T-helper 17 cell (primary cell): ENCODE measurements around the gene C16orf89. TPM values are rescaled to one million over a fixed set of nuclear protein-coding genes. Genes with fewer than 3 reads are reported as not detected.
"Not testable (repeated sequence)": the region's sequence is repeated elsewhere in the genome, so short reads cannot be mapped to it uniquely, and the experiment has no call there.

Experiments
- ATAC-seq: fragments of 150-1000 bp; cut with Tn5 transposase; 2 replicates; pipeline ENCODE4 v1.10.0; 2021; ENCODE audit warnings: mild to moderate bottlenecking, moderate library complexity
- DNase-seq, 3 donors: peaks; one replicate each; pipeline versions ENCODE4 v3.0.0 to v3.0.0-alpha.2; 2020 to 2021
- H3K9me3 ChIP-seq: one replicate; pipeline ENCODE4 v1.7.0; 2013; ENCODE audit warnings: low read length, mild to moderate bottlenecking; ENCODE audit not compliant: control insufficient read depth, poor library complexity, severe bottlenecking
- H3K27ac Mint-ChIP-seq: one replicate; pipeline ENCODE4 v1.8.0; 2022; ENCODE audit warnings: mild to moderate bottlenecking, moderate library complexity, mixed read lengths
- H3K27me3 Mint-ChIP-seq: one replicate; pipeline ENCODE4 v1.8.0; 2022; ENCODE audit warnings: mixed read lengths
- H3K36me3 Mint-ChIP-seq: one replicate; pipeline ENCODE4 v1.8.0; 2022; ENCODE audit warnings: low read depth, mixed read lengths
- H3K4me1 Mint-ChIP-seq: one replicate; pipeline ENCODE4 v1.8.0; 2022; ENCODE audit warnings: mild to moderate bottlenecking, mixed read lengths
- H3K4me3 Mint-ChIP-seq: one replicate; pipeline ENCODE4 v1.8.0; 2022; ENCODE audit warnings: mild to moderate bottlenecking, moderate library complexity, mixed read lengths
- total RNA-seq, 4 donors: library from RNA in 2 of 4; stranded (reverse) in 2 of 4; gene quantifications; one replicate each; pipeline ENCODE4 v1.2.3 and lab custom pipeline; 2022 to 2026

The C16orf89 gene
- total RNA-seq, 2 donors from 2014 or later, result not detected

- H3K27ac Mint-ChIP-seq, H3K9me3 ChIP-seq, DNase-seq, H3K27me3 Mint-ChIP-seq, H3K4me1 Mint-ChIP-seq, H3K4me3 Mint-ChIP-seq, ATAC-seq, H3K36me3 Mint-ChIP-seq: not testable (repeated sequence)
These were observed 28.0 kb upstream of the C16orf89 start for GRCh38 chr16:5093746-5094145.

GRCh38 chr16:5093081-5093480 is 27.3 kb upstream of the C16orf89 start:
- H3K36me3 Mint-ChIP-seq, H3K27ac Mint-ChIP-seq, H3K27me3 Mint-ChIP-seq, H3K4me3 Mint-ChIP-seq, H3K9me3 ChIP-seq, DNase-seq, ATAC-seq, H3K4me1 Mint-ChIP-seq: not testable (repeated sequence)

GRCh38 chr16:5090592-5090991 is 24.8 kb upstream of the C16orf89 start:
- ATAC-seq, H3K4me3 Mint-ChIP-seq, H3K27ac Mint-ChIP-seq, DNase-seq, H3K9me3 ChIP-seq, H3K4me1 Mint-ChIP-seq, H3K36me3 Mint-ChIP-seq, H3K27me3 Mint-ChIP-seq: not testable (repeated sequence)

GRCh38 chr16:5089911-5090555 is 24.3 kb upstream of the C16orf89 start:
- not testable (repeated sequence) for H3K36me3 Mint-ChIP-seq, DNase-seq, H3K4me3 Mint-ChIP-seq, H3K27me3 Mint-ChIP-seq, H3K27ac Mint-ChIP-seq, H3K9me3 ChIP-seq, H3K4me1 Mint-ChIP-seq, ATAC-seq

- ATAC-seq, H3K9me3 ChIP-seq, H3K4me1 Mint-ChIP-seq, H3K27ac Mint-ChIP-seq, H3K27me3 Mint-ChIP-seq, H3K4me3 Mint-ChIP-seq, H3K36me3 Mint-ChIP-seq, DNase-seq: not testable (repeated sequence)
These were observed 23.2 kb upstream of the C16orf89 start for GRCh38 chr16:5088936-5089335.

- H3K27ac Mint-ChIP-seq, H3K9me3 ChIP-seq, H3K27me3 Mint-ChIP-seq, ATAC-seq, DNase-seq, H3K4me1 Mint-ChIP-seq, H3K36me3 Mint-ChIP-seq: not testable (repeated sequence)
- H3K4me3 Mint-ChIP-seq, result peak overlapping the region; percentile 2
These were observed 22.5 kb upstream of the C16orf89 start for GRCh38 chr16:5088086-5088790.

GRCh38 chr16:5085716-5086115 is 20.0 kb upstream of the C16orf89 start:
- not testable (repeated sequence) for H3K9me3 ChIP-seq, DNase-seq, H3K4me1 Mint-ChIP-seq, H3K27ac Mint-ChIP-seq, H3K36me3 Mint-ChIP-seq, ATAC-seq, H3K27me3 Mint-ChIP-seq, H3K4me3 Mint-ChIP-seq

GRCh38 chr16:5084802-5085201 is 19.0 kb upstream of the C16orf89 start:
- H3K9me3 ChIP-seq, ATAC-seq, H3K27me3 Mint-ChIP-seq, H3K4me3 Mint-ChIP-seq, H3K27ac Mint-ChIP-seq, H3K36me3 Mint-ChIP-seq, H3K4me1 Mint-ChIP-seq: not testable (repeated sequence)
- DNase-seq, result peak; percentile 22 to 51 (median 30)

GRCh38 chr16:5084099-5084731 is 18.5 kb upstream of the C16orf89 start:
- H3K27ac Mint-ChIP-seq, result peak overlapping the region; percentile 68
- H3K36me3 Mint-ChIP-seq, H3K9me3 ChIP-seq, H3K4me1 Mint-ChIP-seq, ATAC-seq, DNase-seq, H3K27me3 Mint-ChIP-seq, H3K4me3 Mint-ChIP-seq: not testable (repeated sequence)

- not testable (repeated sequence) for H3K27me3 Mint-ChIP-seq, H3K4me1 Mint-ChIP-seq, H3K9me3 ChIP-seq, ATAC-seq, H3K36me3 Mint-ChIP-seq, H3K4me3 Mint-ChIP-seq, DNase-seq
- peak overlapping the region; percentile 68 for H3K27ac Mint-ChIP-seq
These were observed 17.9 kb upstream of the C16orf89 start for GRCh38 chr16:5083646-5084045.

- not testable (repeated sequence) for H3K4me1 Mint-ChIP-seq, H3K27ac Mint-ChIP-seq, H3K36me3 Mint-ChIP-seq, H3K4me3 Mint-ChIP-seq, H3K27me3 Mint-ChIP-seq, DNase-seq, ATAC-seq, H3K9me3 ChIP-seq
These were observed 15.2 kb upstream of the C16orf89 start for GRCh38 chr16:5080996-5081395.

GRCh38 chr16:5080461-5080860 is 14.7 kb upstream of the C16orf89 start:
- H3K27me3 Mint-ChIP-seq, DNase-seq, ATAC-seq, H3K4me3 Mint-ChIP-seq, H3K36me3 Mint-ChIP-seq, H3K4me1 Mint-ChIP-seq, H3K9me3 ChIP-seq: not testable (repeated sequence)
- H3K27ac Mint-ChIP-seq, result peak overlapping the region; percentile 53

GRCh38 chr16:5078626-5079025 is 12.9 kb upstream of the C16orf89 start:
- Mint-ChIP-seq H3K36me3 (peaks cover 4% of the 10 kb centered on the region), H3K27ac (no peak overlapping the region), H3K27me3 (no peaks in the 10 kb centered on the region), H3K4me1 (no peaks in the 10 kb centered on the region), H3K4me3 (no peak overlapping the region)
- H3K9me3 ChIP-seq, result no peaks in the 10 kb centered on the region
- ATAC-seq (no peak), DNase-seq (no peak)
